Measurements from ENCODE around the gene PGM2. TPM values are rescaled to one million over a fixed set of nuclear protein-coding genes. Genes with fewer than 3 reads are reported as not detected.

The PGM2 gene
- total and polyA plus RNA-seq, 2 experiments from 2014 or later = 11.2 to 17.9 TPM

GRCh38 chr4:37799941-37800554 lies 26.4 kb upstream of the PGM2 start:
- Histone ChIP-seq H3K4me2 (ENCODE audit: unreplicated experiment) (no peak overlapping the region), H3K79me2 (ENCODE audit: insufficient read depth) (no peaks in the 10 kb centered on the region), H3K4me3 (no peak overlapping the region), H4K20me1 (ENCODE audit: insufficient read depth) (no peaks in the 10 kb centered on the region), H3K36me3 (ENCODE audit: low read depth) (no peaks in the 10 kb centered on the region), H3K27ac (no peak overlapping the region), H3F3A (ENCODE audit: insufficient read depth) (no peaks in the 10 kb centered on the region), H3K9ac (no peak overlapping the region), H3K27me3 (replicated peaks; ENCODE audit: insufficient read depth) (no peaks in the 10 kb centered on the region), H3K9me2 (ENCODE audit: insufficient read depth) (no peaks in the 10 kb centered on the region), H3K4me1 (ENCODE audit: insufficient read depth) (no peaks in the 10 kb centered on the region), H3K9me3 (ENCODE audit: low read depth) (no peaks in the 10 kb centered on the region), H2AFZ (no peak overlapping the region)
- peak; percentile 3 for DNase-seq
- WGBS, 2 experiments (ENCODE audit: low coverage in 1 of 2, low lambda C conversion rate in 2 of 2, missing lambda C conversion rate in 2 of 2) = 28 to 36% methylated on average over 4 of the region's 4 CpGs
- TF ChIP-seq EZH2 (IDR thresholded peaks at IDR 0.05; ENCODE audit: insufficient read depth, poor library complexity, severe bottlenecking) (no peak), EZH2phosphoT487 (IDR thresholded peaks at IDR 0.05; ENCODE audit: insufficient read depth, low read depth) (no peak)
- in situ Hi-C loops (cut with MboI) = loop anchor here (10.0 to 25.0 kb wide), 2 partner anchors 235 to 338 kb away; a partner anchor contains a TSS

GRCh38 chr4:37802068-37802666 lies 24.3 kb upstream of the PGM2 start:
- Histone ChIP-seq H3K9ac (no peak overlapping the region), H4K20me1 (ENCODE audit: insufficient read depth) (no peaks in the 10 kb centered on the region), H3K4me2 (ENCODE audit: unreplicated experiment) (no peak overlapping the region), H2AFZ (no peak overlapping the region), H3K27ac (no peak overlapping the region), H3K36me3 (ENCODE audit: low read depth) (no peaks in the 10 kb centered on the region), H3K9me2 (ENCODE audit: insufficient read depth) (no peaks in the 10 kb centered on the region), H3K9me3 (ENCODE audit: low read depth) (no peaks in the 10 kb centered on the region), H3K4me3 (no peak overlapping the region), H3F3A (ENCODE audit: insufficient read depth) (no peaks in the 10 kb centered on the region), H3K79me2 (ENCODE audit: insufficient read depth) (no peaks in the 10 kb centered on the region), H3K27me3 (replicated peaks; ENCODE audit: insufficient read depth) (no peaks in the 10 kb centered on the region), H3K4me1 (ENCODE audit: insufficient read depth) (no peaks in the 10 kb centered on the region)
- in situ Hi-C loops (cut with MboI) = loop anchor here (10.0 kb wide), 1 partner anchor 233 kb away; no protein-coding TSS in a partner anchor
- DNase-seq = peak; percentile 44
- TF ChIP-seq EZH2 (IDR thresholded peaks at IDR 0.05; ENCODE audit: insufficient read depth, poor library complexity, severe bottlenecking) (no peak), EZH2phosphoT487 (IDR thresholded peaks at IDR 0.05; ENCODE audit: insufficient read depth, low read depth) (no peak)
- 21 to 24% methylated on average over 4 of the region's 4 CpGs for WGBS, 2 experiments (ENCODE audit: low coverage in 1 of 2, low lambda C conversion rate in 2 of 2, missing lambda C conversion rate in 2 of 2)

GRCh38 chr4:37803348-37803973 lies 23.0 kb upstream of the PGM2 start:
- no peaks in the 10 kb centered on the region for H3K9me2 ChIP-seq (ENCODE audit: insufficient read depth)
- no peak overlapping the region for H3K4me2 ChIP-seq (ENCODE audit: unreplicated experiment)
- H3K9me3 ChIP-seq (ENCODE audit: low read depth) = no peaks in the 10 kb centered on the region
- no peaks in the 10 kb centered on the region for H4K20me1 ChIP-seq (ENCODE audit: insufficient read depth)
- no peaks in the 10 kb centered on the region for H3F3A ChIP-seq (ENCODE audit: insufficient read depth)
- in situ Hi-C loops (cut with MboI) = loop anchor here (10.0 kb wide), 1 partner anchor 231 kb away; no protein-coding TSS in a partner anchor
- H3K36me3 ChIP-seq (ENCODE audit: low read depth) = no peaks in the 10 kb centered on the region
- no peaks in the 10 kb centered on the region for H3K27me3 ChIP-seq (replicated peaks; ENCODE audit: insufficient read depth)
- peak; percentile 67 for DNase-seq
- WGBS, 2 experiments (ENCODE audit: low coverage in 1 of 2, low lambda C conversion rate in 2 of 2, missing lambda C conversion rate in 2 of 2) = 20% methylated on average over 4 of the region's 4 CpGs
- H3K4me1 ChIP-seq (ENCODE audit: insufficient read depth) = no peaks in the 10 kb centered on the region
- no peak overlapping the region for H3K9ac ChIP-seq
- no peak overlapping the region for H3K27ac ChIP-seq
- H2AFZ ChIP-seq = no peak overlapping the region
- TF ChIP-seq EZH2phosphoT487 (IDR thresholded peaks at IDR 0.05; ENCODE audit: insufficient read depth, low read depth) (no peak), EZH2 (IDR thresholded peaks at IDR 0.05; ENCODE audit: insufficient read depth, poor library complexity, severe bottlenecking) (no peak)
- no peak overlapping the region for H3K4me3 ChIP-seq
- no peaks in the 10 kb centered on the region for H3K79me2 ChIP-seq (ENCODE audit: insufficient read depth)

GRCh38 chr4:37805091-37805490 lies 21.4 kb upstream of the PGM2 start:
- no peak for TF ChIP-seq EZH2phosphoT487 (IDR thresholded peaks at IDR 0.05; ENCODE audit: insufficient read depth, low read depth)
- no peak for TF ChIP-seq EZH2 (IDR thresholded peaks at IDR 0.05; ENCODE audit: insufficient read depth, poor library complexity, severe bottlenecking)
- no peaks in the 10 kb centered on the region for H3K27me3 ChIP-seq (replicated peaks; ENCODE audit: insufficient read depth)
- no peaks in the 10 kb centered on the region for H3K9me3 ChIP-seq (ENCODE audit: low read depth)
- H3K36me3 ChIP-seq (ENCODE audit: low read depth) = no peaks in the 10 kb centered on the region
- H3K4me3 ChIP-seq = no peak overlapping the region
- 82 to 85% methylated on average over 5 of the region's 5 CpGs for WGBS, 2 experiments (ENCODE audit: low coverage in 1 of 2, low lambda C conversion rate in 2 of 2, missing lambda C conversion rate in 2 of 2)
- no peaks in the 10 kb centered on the region for H3F3A ChIP-seq (ENCODE audit: insufficient read depth)
- no peak overlapping the region for H3K4me2 ChIP-seq (ENCODE audit: unreplicated experiment)
- no peak for DNase-seq
- no peak overlapping the region; the same call in 1 of the 2 replicates for H2AFZ ChIP-seq
- H3K27ac ChIP-seq = no peak overlapping the region
- H3K9ac ChIP-seq = no peak overlapping the region
- H3K9me2 ChIP-seq (ENCODE audit: insufficient read depth) = no peaks in the 10 kb centered on the region
- H4K20me1 ChIP-seq (ENCODE audit: insufficient read depth) = no peaks in the 10 kb centered on the region
- in situ Hi-C loops (cut with MboI) = loop anchor here (10.0 kb wide), 1 partner anchor 230 kb away; no protein-coding TSS in a partner anchor
- H3K79me2 ChIP-seq (ENCODE audit: insufficient read depth) = no peaks in the 10 kb centered on the region
- H3K4me1 ChIP-seq (ENCODE audit: insufficient read depth) = no peaks in the 10 kb centered on the region
